HL-60 (cell line): Measurements from ENCODE around the gene THSD7B.

ENCODE experiments used
- DNase-seq, 2 experiments: peaks; one replicate each; pipeline ENCODE4 v3.0.0-alpha.2; 2010 to 2020; ENCODE audit warnings: low read depth in 1 of 2, low spot score in 1 of 2
- H3K27ac ChIP-seq: fragments of 250-450 bp; sonication (Bioruptor Pico); replicated peaks from 2 replicates; pipeline ENCODE4 v1.5.1; 2020; ENCODE audit warnings: mild to moderate bottlenecking, moderate library complexity
- H3K27me3 ChIP-seq: fragments of 250-450 bp; sonication (Bioruptor Pico); 2 replicates; pipeline ENCODE4 v1.5.1; 2021; ENCODE audit warnings: mild to moderate bottlenecking, moderate library complexity; ENCODE audit not compliant: insufficient read depth, poor library complexity, severe bottlenecking
- H3K4me3 ChIP-seq: replicated peaks from 2 replicates; pipeline ENCODE4 v1.5.1; 2011; ENCODE audit warnings: mild to moderate bottlenecking, control low read depth, low read length; ENCODE audit not compliant: insufficient read depth
- GABPA ChIP-seq: IDR thresholded peaks from 2 replicates; pipeline ENCODE4 v1.6.1; 2012; ENCODE audit warnings: low read depth
- POLR2AphosphoS5 ChIP-seq: IDR thresholded peaks from 2 replicates; pipeline ENCODE4 v1.6.1; 2012; ENCODE audit warnings: low read depth
- SPI1 ChIP-seq: IDR thresholded peaks from 2 replicates; pipeline ENCODE4 v1.6.1; 2012; ENCODE audit warnings: low read depth, mild to moderate bottlenecking, borderline replicate concordance
- TF ChIP-seq, protein P1 (sequence below): IDR thresholded peaks from 2 replicates; pipeline ENCODE4 v1.6.1; 2012; ENCODE audit warnings: low read depth; ENCODE audit not compliant: insufficient replicate concordance
- TF ChIP-seq, protein P2 (sequence below): IDR thresholded peaks from one replicate; pipeline ENCODE4 v1.5.1; 2011; ENCODE audit warnings: low read length, control low read depth, inconsistent platforms; ENCODE audit not compliant: insufficient read depth

The THSD7B gene

DNA sequence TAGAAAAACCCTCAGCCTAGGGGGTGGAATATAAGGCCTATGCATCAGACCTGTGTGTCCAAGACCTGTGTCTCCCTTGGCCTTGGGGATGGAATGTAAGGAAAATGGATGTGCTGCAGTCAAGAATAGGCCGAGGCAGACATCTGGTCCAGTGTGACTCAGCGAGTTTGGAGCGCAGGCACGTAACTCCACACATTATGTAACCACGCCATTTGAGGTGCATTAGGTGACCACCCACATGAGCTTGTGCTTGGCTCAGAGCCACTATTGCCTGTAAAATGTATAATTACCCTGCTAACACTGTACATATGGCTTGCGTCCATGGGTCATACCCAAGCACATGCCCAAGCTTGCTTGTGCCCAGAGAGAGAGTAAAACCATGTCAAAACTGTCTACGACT, 618.0 kb downstream of the THSD7B start:
- no peak for DNase-seq

DNA sequence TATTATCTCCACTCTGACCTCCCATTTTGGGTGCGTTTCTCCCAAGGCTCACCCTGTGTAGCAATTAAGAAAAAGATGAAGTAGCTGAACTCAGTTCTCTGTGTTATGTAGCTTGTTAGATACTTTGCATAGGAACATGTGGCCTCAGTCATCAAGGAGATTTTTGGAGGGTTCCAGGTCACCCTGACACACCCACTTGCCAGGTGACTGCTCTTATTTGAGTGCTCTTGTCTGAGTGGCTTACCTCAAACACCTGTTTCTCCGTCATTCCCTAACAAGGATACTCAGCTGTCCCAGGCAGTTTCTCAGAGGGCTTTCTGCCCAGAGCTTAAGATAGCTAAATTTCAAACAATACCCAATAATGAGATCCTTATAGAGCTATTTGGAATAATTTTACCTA, 621.7 kb downstream of the THSD7B start:
- no peak overlapping the region for H3K4me3 ChIP-seq
- H3K27me3 ChIP-seq = no peaks in the 10 kb centered on the region
- H3K27ac ChIP-seq = no peak overlapping the region
- no peak for DNase-seq
- TF ChIP-seq GABPA = no peak
- no peak for TF ChIP-seq POLR2AphosphoS5
- no peak for TF ChIP-seq SPI1
- TF ChIP-seq, protein P1, sequence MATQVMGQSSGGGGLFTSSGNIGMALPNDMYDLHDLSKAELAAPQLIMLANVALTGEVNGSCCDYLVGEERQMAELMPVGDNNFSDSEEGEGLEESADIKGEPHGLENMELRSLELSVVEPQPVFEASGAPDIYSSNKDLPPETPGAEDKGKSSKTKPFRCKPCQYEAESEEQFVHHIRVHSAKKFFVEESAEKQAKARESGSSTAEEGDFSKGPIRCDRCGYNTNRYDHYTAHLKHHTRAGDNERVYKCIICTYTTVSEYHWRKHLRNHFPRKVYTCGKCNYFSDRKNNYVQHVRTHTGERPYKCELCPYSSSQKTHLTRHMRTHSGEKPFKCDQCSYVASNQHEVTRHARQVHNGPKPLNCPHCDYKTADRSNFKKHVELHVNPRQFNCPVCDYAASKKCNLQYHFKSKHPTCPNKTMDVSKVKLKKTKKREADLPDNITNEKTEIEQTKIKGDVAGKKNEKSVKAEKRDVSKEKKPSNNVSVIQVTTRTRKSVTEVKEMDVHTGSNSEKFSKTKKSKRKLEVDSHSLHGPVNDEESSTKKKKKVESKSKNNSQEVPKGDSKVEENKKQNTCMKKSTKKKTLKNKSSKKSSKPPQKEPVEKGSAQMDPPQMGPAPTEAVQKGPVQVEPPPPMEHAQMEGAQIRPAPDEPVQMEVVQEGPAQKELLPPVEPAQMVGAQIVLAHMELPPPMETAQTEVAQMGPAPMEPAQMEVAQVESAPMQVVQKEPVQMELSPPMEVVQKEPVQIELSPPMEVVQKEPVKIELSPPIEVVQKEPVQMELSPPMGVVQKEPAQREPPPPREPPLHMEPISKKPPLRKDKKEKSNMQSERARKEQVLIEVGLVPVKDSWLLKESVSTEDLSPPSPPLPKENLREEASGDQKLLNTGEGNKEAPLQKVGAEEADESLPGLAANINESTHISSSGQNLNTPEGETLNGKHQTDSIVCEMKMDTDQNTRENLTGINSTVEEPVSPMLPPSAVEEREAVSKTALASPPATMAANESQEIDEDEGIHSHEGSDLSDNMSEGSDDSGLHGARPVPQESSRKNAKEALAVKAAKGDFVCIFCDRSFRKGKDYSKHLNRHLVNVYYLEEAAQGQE = no peak
- TF ChIP-seq, protein P2, sequence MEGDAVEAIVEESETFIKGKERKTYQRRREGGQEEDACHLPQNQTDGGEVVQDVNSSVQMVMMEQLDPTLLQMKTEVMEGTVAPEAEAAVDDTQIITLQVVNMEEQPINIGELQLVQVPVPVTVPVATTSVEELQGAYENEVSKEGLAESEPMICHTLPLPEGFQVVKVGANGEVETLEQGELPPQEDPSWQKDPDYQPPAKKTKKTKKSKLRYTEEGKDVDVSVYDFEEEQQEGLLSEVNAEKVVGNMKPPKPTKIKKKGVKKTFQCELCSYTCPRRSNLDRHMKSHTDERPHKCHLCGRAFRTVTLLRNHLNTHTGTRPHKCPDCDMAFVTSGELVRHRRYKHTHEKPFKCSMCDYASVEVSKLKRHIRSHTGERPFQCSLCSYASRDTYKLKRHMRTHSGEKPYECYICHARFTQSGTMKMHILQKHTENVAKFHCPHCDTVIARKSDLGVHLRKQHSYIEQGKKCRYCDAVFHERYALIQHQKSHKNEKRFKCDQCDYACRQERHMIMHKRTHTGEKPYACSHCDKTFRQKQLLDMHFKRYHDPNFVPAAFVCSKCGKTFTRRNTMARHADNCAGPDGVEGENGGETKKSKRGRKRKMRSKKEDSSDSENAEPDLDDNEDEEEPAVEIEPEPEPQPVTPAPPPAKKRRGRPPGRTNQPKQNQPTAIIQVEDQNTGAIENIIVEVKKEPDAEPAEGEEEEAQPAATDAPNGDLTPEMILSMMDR = no peak

More for the DNA sequence above, 618.0 kb downstream of the THSD7B start:
- Histone ChIP-seq H3K4me3 (no peak overlapping the region), H3K27me3 (no peaks in the 10 kb centered on the region), H3K27ac (no peak overlapping the region)
- TF ChIP-seq SPI1 = no peak
- TF ChIP-seq POLR2AphosphoS5 = no peak
- TF ChIP-seq, protein P2 = no peak
- no peak for TF ChIP-seq GABPA
- TF ChIP-seq, protein P1 = no peak

DNA sequence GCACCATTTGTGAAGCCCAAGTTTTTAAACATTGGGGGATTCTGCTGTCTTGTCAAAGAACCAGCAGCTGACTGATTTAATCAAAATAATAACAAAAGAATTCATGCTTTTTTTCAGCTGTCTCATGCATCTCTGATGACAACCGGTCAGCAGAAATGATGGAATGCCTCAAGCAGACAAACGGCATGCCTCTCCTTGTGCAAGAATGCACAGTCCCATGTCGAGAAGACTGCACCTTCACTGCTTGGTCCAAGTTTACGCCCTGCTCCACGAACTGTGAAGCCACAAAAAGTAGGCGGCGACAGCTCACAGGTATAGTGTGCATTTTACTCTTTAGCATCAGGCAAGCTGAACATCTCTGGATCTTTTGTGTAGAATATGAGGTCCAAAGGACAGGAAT, 640.2 kb downstream of the THSD7B start:
- no peaks in the 10 kb centered on the region for H3K27me3 ChIP-seq
- no peak overlapping the region for H3K4me3 ChIP-seq
- no peak overlapping the region for H3K27ac ChIP-seq
- TF ChIP-seq, protein P2 = no peak
- TF ChIP-seq GABPA = no peak
- no peak for TF ChIP-seq POLR2AphosphoS5
- no peak for TF ChIP-seq SPI1
- TF ChIP-seq, protein P1 = no peak
- DNase-seq = no peak
